GM12865 (cell line): ENCODE measurements around the gene PIP5K1A.
"Not testable (repeated sequence)": the region's sequence is repeated elsewhere in the genome, so short reads cannot be mapped to it uniquely, and the experiment has no call there.

ENCODE experiments used
- DNase-seq: peaks from one replicate; pipeline ENCODE4 v3.0.0; 2010; ENCODE audit warnings: low read depth
- H3K4me3 ChIP-seq: 2 replicates; pipeline ENCODE4 v1.5.1; 2011; ENCODE audit warnings: mild to moderate bottlenecking, low read depth, low read length, control low read depth
- CTCF ChIP-seq: IDR thresholded peaks from 2 replicates; pipeline ENCODE4 v1.5.1; 2011; ENCODE audit warnings: low read length, control low read depth, low read depth, inconsistent platforms; ENCODE audit not compliant: insufficient read depth; ENCODE audit errors: missing control alignments

Gene PIP5K1A

GRCh38 chr1:151175041-151175741, 23.2 kb upstream of the PIP5K1A start:
- TF ChIP-seq CTCF, result no peak
- no peak overlapping the region for H3K4me3 ChIP-seq
- DNase-seq, result no peak

DNA sequence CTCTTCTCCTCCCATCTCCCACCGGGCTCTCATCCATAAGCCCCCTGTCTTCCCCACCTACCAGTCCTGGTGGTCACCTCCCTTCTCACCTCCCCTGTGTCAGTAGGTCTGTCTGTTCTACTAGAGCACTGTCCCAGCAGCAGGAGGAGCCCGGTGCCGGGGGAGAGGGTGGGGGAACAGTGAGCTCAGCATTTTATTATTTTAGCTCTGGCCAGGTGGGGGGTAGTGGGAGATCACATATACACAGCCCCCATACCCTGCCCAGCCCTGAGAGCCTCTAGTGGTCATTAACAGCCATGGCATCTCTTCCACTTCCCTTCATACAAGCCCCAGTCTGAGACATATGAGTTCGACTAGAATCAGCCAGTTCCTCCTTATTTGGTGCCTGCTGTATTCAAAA, 22.5 kb upstream of the PIP5K1A start, which contains the start of gene TMOD4:
TMOD4 (minus strand) TSS at position 119 of the 400 bp plus-strand sequence. CDS start 1,106 bp downstream, outside the sequence.
- peak; percentile 51 for TF ChIP-seq CTCF
- no peak for DNase-seq

DNA sequence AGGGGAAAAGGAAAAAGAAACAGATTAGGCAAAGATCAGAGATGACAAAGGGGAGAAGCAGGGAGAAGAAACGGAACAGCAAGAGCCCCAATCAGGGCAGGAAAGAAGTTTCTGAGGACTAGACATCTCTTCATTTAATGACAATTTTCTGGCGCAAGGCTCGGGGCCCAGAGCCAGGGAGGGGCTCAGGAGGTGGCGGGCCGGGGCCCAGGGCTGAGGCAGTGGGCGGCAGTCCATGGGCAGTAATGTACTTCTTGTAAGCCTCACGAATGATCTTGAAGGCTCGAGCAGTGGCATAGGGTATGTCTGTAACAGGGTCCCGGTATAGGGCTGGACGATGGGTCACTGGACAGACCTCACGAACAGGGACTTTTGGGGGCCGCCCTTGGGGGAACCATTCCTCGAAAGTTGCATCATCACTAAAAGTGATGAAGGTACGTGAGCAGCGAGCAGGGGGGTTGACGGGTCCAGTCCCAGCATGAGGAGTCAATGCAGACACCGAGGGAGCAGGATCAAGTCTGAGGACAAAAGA, 21.8 kb upstream of the PIP5K1A start:
- no peak overlapping the region for H3K4me3 ChIP-seq
- no peak for DNase-seq

More for the DNA sequence above, 22.5 kb upstream of the PIP5K1A start, which contains the start of gene TMOD4:
- no peak within 1 kb of the TSS for H3K4me3 ChIP-seq

DNA sequence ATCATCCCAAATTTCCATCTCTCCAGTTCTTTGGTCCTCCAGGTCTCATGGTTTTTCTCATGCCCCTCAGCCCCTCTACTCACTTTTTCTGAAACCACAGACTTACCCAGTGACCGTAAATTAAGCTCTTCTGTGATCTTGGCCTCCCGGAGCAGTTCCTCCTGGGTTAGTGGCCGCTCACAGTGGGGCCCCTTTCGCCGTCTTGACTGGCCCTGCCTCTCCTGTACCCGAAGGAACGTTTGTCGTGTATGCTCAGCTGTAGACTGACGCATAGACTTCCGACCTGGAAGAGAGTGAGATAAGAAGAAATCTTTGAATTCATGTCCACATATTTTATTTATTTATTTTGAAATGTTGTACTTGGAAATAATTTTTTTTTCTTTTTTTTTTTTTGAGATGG, 14.1 kb upstream of the PIP5K1A start:
- no peak overlapping the region for H3K4me3 ChIP-seq
- no peak for DNase-seq
- TF ChIP-seq CTCF, result no peak

More for the DNA sequence above, 21.8 kb upstream of the PIP5K1A start:
- TF ChIP-seq CTCF, result no peak

DNA sequence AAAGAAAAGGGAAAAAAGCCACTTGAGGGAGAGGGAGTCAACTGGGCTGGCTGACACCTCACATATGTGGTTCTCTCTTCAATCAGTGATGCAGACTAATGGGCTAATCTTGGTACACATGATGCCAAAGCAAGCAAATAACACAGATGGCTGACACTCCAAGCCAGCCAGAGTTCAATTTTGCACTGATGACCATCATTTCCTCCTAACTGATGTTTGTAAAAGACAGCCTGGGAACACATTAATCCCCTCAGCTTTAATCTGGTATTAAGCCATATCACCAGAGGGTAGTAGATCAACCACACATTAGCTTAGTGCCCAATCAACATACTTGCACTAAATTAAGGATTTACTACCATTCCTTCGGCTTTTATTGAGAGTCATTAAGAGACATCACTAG, 11.1 kb upstream of the PIP5K1A start:
- no peak overlapping the region for H3K4me3 ChIP-seq
- no peak for DNase-seq
- TF ChIP-seq CTCF, result no peak

GRCh38 chr1:151188667-151189066, 9.7 kb upstream of the PIP5K1A start:
- not testable (repeated sequence) for DNase-seq
- H3K4me3 ChIP-seq, result peak overlapping the region; percentile 76

DNA sequence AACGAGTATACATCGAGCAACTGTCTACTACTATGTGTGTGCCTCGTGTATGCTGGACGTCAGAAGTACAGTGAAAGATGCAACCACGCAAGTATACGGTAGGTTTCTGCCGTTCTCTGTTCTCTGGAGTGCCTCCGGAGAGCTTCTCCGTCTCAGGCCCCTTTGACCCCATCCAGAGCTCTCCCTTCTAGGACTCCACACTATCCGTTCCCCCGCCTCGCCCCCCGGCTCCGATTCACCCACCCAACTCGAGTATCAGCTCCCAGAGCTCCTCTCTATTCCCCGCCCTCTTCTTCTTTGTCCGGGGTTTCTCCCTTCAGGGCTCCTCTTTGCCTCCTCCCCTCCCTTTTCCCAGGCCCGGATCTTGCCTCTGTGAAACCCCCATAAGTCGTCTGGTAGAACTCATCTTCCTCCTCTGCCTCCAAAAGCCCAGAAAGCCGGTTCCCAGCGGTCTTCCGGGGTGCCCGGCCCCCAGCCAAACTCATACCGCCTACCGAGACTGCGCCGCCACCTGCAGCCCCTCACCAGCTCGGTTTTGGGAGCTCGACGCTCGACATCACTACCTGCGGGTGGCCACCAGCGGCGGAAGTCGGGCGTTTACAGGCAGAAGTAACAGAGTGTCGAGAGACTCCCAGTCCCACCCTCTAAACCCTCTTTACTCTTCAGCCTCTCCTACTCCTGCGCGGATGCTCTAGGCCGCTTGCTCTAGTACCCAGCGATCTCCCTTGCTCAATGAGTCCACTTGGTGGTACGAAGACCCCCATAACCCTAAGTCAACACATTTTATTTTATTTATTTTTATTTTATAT, 8.5 kb upstream of the PIP5K1A start, which contains the start of gene VPS72:
VPS72 (minus strand) TSS at position 561 of the 809 bp plus-strand sequence; CDS start at position 485, 76 bp downstream.
- peak; percentile 94 for DNase-seq
- H3K4me3 ChIP-seq, result peak within 1 kb of the TSS; percentile 76

More for the DNA sequence above, 8.5 kb upstream of the PIP5K1A start, which contains the start of gene VPS72:
- TF ChIP-seq CTCF, result no peak
